Astrocyte of the cerebellum (primary cell): ENCODE measurements around the gene HLTF.

Experiments used
- DNase-seq: peaks from one replicate; pipeline ENCODE4 v3.0.0-alpha.2; 2011; ENCODE audit warnings: low read depth
- H3K4me3 ChIP-seq: 2 replicates; pipeline ENCODE4 v1.5.1; 2011; ENCODE audit warnings: mild to moderate bottlenecking, low read depth, low read length, moderate library complexity
- CTCF ChIP-seq: IDR thresholded peaks from 2 replicates; pipeline ENCODE4 v1.5.1; 2012; ENCODE audit warnings: low read length, low read depth, moderate library complexity, mild to moderate bottlenecking; ENCODE audit errors: missing control alignments
- in situ Hi-C: cut with HindIII; loops from 2 replicates; pipeline ENCODE4 v1.10.0; 2017; ENCODE audit warnings: low sequenced_read_pairs

The HLTF gene

GRCh38 chr3:149021830-149022229, 64.5 kb downstream of the HLTF start:
- in situ Hi-C loops: no loop called here

GRCh38 chr3:149020839-149021252, 65.5 kb downstream of the HLTF start:
- TF ChIP-seq CTCF: no peak
- no peak overlapping the region for H3K4me3 ChIP-seq
- in situ Hi-C loops: no loop called here
- no peak for DNase-seq

More at GRCh38 chr3:149021830-149022229, 64.5 kb downstream of the HLTF start:
- no peak for TF ChIP-seq CTCF
- H3K4me3 ChIP-seq: no peak overlapping the region
- DNase-seq: no peak

GRCh38 chr3:149020196-149020838, 66.0 kb downstream of the HLTF start:
- DNase-seq: no peak
- no peak overlapping the region for H3K4me3 ChIP-seq
- TF ChIP-seq CTCF: no peak
- in situ Hi-C loops: no loop called here

DNA sequence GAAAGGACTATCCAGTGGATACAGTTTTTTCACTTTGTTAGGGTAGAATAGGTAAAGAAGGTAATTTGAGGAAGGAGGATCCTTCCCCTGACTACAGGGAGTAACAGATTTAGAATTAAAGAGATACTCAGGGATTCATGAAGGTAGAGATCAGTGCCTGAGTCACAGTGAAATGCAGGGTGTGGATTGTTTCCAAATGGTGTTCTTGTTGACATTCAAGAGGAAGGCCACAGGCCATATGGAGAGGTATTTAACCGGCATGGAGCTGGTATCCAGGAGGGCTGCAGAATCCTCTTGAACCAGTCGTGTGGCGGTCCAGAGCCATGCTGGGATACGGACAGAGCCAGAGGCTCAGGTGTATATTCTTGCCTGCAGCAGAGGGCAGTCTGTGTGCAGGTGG, 66.8 kb downstream of the HLTF start:
- in situ Hi-C loops: no loop called here

GRCh38 chr3:149018247-149018646, 68.1 kb downstream of the HLTF start:
- in situ Hi-C loops: no loop called here
- no peak for DNase-seq
- TF ChIP-seq CTCF: no peak
- no peak overlapping the region for H3K4me3 ChIP-seq

More for the DNA sequence above, 66.8 kb downstream of the HLTF start:
- no peak for DNase-seq
- no peak overlapping the region for H3K4me3 ChIP-seq
- TF ChIP-seq CTCF: no peak

DNA sequence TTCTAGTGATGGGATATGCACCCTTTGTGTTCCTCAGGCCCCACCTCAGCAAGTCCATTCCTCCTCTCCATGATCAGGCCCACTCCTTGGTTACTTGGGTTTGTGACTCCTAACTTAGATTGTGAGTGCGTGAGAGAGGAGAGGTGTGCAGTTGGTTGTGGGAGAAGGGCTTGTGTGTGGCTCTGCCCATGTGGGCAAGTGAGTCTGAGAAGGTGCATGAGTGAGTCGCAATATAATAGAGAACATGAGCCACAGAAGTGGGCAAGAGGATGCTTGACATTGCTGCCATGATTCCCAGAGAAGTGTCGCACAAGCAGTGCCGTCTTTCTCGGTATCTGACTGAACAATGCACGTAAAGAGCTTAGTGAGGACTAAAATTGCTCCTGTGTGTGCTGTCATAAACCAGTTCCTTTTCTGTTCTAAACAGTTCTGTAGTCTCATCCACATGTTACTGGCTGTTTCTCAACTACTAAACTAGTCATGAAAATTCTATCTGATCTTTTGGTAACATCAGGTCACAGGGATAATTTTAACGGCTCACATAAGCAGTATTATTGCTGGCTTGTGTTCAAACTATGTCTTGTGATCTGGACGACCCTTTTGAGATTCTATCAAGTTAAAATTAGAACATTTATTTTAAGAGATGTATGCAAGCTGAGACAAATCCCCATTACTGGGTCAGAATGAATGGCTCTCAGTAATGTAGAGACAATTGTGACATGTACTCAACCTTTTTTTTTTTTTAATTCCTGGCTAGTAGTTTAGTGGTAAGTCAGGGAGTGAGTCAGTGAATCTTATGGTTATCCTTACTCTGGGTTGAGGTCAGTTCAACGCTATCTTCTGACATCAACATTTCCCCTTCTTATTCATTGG, 69.4 kb downstream of the HLTF start:
- no peak for TF ChIP-seq CTCF
- in situ Hi-C loops: no loop called here
- DNase-seq: peak; percentile 59
- H3K4me3 ChIP-seq: no peak overlapping the region
